ENCODE measurements around the gene SART1.

Gene SART1

DNA sequence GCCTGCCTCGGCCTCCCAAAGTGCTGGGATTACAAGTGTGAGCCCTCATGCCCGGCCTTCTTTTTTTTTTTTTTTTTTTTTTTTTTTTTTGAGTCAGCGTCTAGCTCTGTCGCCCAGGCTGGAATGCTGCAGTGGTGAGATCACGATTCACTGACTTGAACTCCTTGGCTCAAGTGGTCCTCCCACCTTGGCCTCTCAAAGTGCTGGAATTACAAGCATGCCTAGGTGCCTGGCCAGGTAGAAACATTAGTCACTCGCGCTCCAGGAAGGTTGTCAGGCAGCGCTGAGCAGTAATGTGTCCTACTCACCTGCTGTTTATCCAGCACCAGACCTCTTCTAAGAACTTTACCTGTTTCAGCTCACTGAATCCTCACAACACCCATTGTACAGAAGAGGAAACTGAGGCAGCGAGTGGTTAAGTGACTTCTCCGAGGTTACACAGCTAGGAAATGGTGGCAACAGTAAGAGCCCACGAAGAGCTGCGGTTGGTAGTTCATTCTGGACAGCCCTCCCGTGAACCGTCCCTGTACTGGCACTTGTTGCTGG is 49.8 kb downstream of the SART1 start:
- peak; percentile 94 for DNase-seq (ENCODE audit: low spot score)
- no peaks in the 10 kb centered on the region for H3K9me3 ChIP-seq (ENCODE audit: severe bottlenecking)
- TF ChIP-seq, protein P1, sequence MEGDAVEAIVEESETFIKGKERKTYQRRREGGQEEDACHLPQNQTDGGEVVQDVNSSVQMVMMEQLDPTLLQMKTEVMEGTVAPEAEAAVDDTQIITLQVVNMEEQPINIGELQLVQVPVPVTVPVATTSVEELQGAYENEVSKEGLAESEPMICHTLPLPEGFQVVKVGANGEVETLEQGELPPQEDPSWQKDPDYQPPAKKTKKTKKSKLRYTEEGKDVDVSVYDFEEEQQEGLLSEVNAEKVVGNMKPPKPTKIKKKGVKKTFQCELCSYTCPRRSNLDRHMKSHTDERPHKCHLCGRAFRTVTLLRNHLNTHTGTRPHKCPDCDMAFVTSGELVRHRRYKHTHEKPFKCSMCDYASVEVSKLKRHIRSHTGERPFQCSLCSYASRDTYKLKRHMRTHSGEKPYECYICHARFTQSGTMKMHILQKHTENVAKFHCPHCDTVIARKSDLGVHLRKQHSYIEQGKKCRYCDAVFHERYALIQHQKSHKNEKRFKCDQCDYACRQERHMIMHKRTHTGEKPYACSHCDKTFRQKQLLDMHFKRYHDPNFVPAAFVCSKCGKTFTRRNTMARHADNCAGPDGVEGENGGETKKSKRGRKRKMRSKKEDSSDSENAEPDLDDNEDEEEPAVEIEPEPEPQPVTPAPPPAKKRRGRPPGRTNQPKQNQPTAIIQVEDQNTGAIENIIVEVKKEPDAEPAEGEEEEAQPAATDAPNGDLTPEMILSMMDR (IDR thresholded peaks at IDR 0.05; ENCODE audit: poor library complexity, severe bottlenecking), result no peak
- ATAC-seq (ENCODE audit: low read depth), result peak; percentile 85
- H3K27ac ChIP-seq (ENCODE audit: poor library complexity, severe bottlenecking), result peak overlapping the region; percentile 75
- no peaks in the 10 kb centered on the region for H3K27me3 ChIP-seq (ENCODE audit: insufficient read depth, poor library complexity, severe bottlenecking)
- H3K36me3 ChIP-seq (ENCODE audit: low read depth), result no peaks in the 10 kb centered on the region
- H3K4me1 ChIP-seq (ENCODE audit: insufficient read depth, poor library complexity, severe bottlenecking), result peaks cover 43% of the 10 kb centered on the region
- no peak overlapping the region for H3K4me3 ChIP-seq (ENCODE audit: severe bottlenecking)

DNA sequence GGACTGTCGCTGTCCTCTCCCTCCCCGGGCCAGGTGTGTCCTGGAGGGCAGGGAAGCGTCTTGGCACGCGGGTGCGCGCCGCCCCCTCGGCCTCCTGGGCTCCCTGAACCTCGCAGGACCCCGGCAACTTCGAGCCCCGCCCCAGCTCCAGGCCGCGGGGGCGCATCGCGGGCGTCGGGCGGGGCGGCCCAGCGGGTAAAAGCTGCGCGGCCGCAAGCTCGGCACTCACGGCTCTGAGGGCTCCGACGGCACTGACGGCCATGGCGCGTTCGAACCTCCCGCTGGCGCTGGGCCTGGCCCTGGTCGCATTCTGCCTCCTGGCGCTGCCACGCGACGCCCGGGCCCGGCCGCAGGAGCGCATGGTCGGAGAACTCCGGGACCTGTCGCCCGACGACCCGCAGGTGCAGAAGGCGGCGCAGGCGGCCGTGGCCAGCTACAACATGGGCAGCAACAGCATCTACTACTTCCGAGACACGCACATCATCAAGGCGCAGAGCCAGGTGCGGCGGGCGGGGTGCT is 50.3 kb downstream of the SART1 start, which contains the start of gene CST6:
Gene CST6 (plus strand): TSS at position 224 of the 519 bp plus-strand sequence. CDS start 37 bp downstream, at position 261.
- DNase-seq (ENCODE audit: low spot score) (no peak), ATAC-seq (ENCODE audit: low read depth) (no peak)
- H3K27me3 ChIP-seq (ENCODE audit: insufficient read depth, poor library complexity, severe bottlenecking), result no peaks in the 10 kb centered on the region
- no peaks in the 10 kb centered on the region for H3K36me3 ChIP-seq (ENCODE audit: low read depth)
- peaks cover 43% of the 10 kb centered on the region for H3K4me1 ChIP-seq (ENCODE audit: insufficient read depth, poor library complexity, severe bottlenecking)
- TF ChIP-seq, protein P1 (IDR thresholded peaks at IDR 0.05; ENCODE audit: poor library complexity, severe bottlenecking), result no peak
- H3K27ac ChIP-seq (ENCODE audit: poor library complexity, severe bottlenecking), result peak within 1 kb of the TSS; percentile 75
- H3K4me3 ChIP-seq (ENCODE audit: severe bottlenecking), result no peak within 1 kb of the TSS
- H3K9me3 ChIP-seq (ENCODE audit: severe bottlenecking), result no peaks in the 10 kb centered on the region

DNA sequence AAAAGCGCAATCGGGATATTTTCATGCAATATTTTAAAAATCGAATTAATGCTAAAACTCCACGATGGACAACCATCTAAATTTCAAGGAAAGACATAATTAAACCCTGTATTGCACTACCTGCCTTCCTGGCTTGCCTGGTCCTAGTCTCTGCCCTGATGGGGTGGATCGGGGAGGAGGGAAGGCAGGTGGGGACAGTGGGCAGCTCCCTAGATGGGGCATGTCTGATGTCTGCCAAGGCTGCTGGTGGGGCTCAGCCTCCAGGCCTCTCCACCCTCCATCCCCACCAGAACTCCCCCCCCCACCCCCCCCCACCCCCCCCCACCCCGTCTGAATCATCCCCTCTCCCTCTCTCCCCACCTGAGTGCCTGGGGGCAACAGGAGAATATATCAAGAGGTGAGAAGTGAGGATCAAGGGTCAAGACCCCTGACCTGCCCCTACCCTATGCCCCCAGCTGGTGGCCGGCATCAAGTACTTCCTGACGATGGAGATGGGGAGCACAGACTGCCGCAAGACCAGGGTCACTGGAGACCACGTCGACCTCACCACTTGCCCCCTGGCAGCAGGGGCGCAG is 50.9 kb downstream of the SART1 start:
- TF ChIP-seq, protein P1 (IDR thresholded peaks at IDR 0.05; ENCODE audit: poor library complexity, severe bottlenecking), result no peak
- H3K9me3 ChIP-seq (ENCODE audit: severe bottlenecking), result no peaks in the 10 kb centered on the region
- H3K4me3 ChIP-seq (ENCODE audit: severe bottlenecking), result no peak overlapping the region
- no peak for ATAC-seq (ENCODE audit: low read depth)
- no peak for DNase-seq (ENCODE audit: low spot score)
- H3K4me1 ChIP-seq (ENCODE audit: insufficient read depth, poor library complexity, severe bottlenecking), result peaks cover 43% of the 10 kb centered on the region
- peak overlapping the region; percentile 75 for H3K27ac ChIP-seq (ENCODE audit: poor library complexity, severe bottlenecking)
- no peaks in the 10 kb centered on the region for H3K36me3 ChIP-seq (ENCODE audit: low read depth)
- H3K27me3 ChIP-seq (ENCODE audit: insufficient read depth, poor library complexity, severe bottlenecking), result no peaks in the 10 kb centered on the region

DNA sequence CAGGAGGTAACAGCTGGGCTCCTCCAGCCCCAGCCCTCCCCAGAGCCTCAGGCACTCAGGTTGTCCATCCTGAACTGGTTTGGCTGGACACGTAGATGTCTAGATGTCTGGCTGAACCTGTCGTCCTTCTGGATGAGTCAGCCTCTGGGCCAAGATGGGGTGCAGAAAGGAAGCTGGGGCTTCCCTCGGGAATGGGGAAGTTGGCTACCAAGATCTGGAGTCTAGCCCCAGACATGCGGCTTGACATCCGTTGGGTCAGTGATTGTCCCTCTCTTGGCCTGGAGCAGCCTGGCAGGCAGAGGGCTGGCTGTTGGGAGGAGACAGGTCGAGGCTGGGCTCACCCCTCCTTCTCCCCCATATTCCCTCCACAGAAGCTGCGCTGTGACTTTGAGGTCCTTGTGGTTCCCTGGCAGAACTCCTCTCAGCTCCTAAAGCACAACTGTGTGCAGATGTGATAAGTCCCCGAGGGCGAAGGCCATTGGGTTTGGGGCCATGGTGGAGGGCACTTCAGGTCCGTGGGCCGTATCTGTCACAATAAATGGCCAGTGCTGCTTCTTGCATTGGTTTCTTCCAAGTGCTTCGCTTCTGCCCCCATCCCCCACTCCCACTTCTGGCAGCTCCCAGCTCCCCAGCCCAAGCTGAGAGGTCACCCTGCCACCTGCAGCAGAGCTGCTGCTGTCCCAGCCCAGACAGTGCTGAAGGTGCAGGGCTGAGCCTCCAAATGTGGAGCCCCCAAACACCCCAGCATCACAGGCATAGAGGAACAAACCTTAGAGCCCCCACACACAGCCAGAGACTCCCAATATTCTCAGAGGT is 51.6 kb downstream of the SART1 start:
- H3K36me3 ChIP-seq (ENCODE audit: low read depth), result no peaks in the 10 kb centered on the region
- no peaks in the 10 kb centered on the region for H3K27me3 ChIP-seq (ENCODE audit: insufficient read depth, poor library complexity, severe bottlenecking)
- H3K9me3 ChIP-seq (ENCODE audit: severe bottlenecking), result no peaks in the 10 kb centered on the region
- ATAC-seq (ENCODE audit: low read depth) (0 out of 3 replicates have a peak, but pooled peaks have one; percentile 8), DNase-seq (ENCODE audit: low spot score) (peak; percentile 58)
- peaks cover 41% of the 10 kb centered on the region for H3K4me1 ChIP-seq (ENCODE audit: insufficient read depth, poor library complexity, severe bottlenecking)
- peak overlapping the region; percentile 75 for H3K27ac ChIP-seq (ENCODE audit: poor library complexity, severe bottlenecking)
- TF ChIP-seq, protein P1 (IDR thresholded peaks at IDR 0.05; ENCODE audit: poor library complexity, severe bottlenecking), result no peak
- no peak overlapping the region for H3K4me3 ChIP-seq (ENCODE audit: severe bottlenecking)

Measured in RWPE2 (cell line).